Trophoblast cell (in vitro differentiated cells and primary cell): ENCODE measurements around the gene BRIX1.

ENCODE experiments used
- DNase-seq, 2 donors: peaks; one replicate each; pipeline ENCODE4 v3.0.0-alpha.2; 2016
- H2AFZ ChIP-seq: 2 replicates; pipeline ENCODE4 v1.6.1; 2013; ENCODE audit warnings: low read length, moderate library complexity, mild to moderate bottlenecking; ENCODE audit not compliant: insufficient read depth, poor library complexity
- H2AK5ac ChIP-seq: 2 replicates; pipeline ENCODE4 v1.6.1; 2013; ENCODE audit warnings: mild to moderate bottlenecking, low read length
- H2BK120ac ChIP-seq: 2 replicates; pipeline ENCODE4 v1.6.1; 2013; ENCODE audit warnings: low read length, mild to moderate bottlenecking, moderate library complexity; ENCODE audit not compliant: insufficient read depth, poor library complexity
- H2BK12ac ChIP-seq: 2 replicates; pipeline ENCODE4 v1.6.1; 2013; ENCODE audit warnings: mild to moderate bottlenecking, low read length, moderate library complexity
- H2BK5ac ChIP-seq: 2 replicates; pipeline ENCODE4 v1.6.1; 2013; ENCODE audit warnings: low read length, low read depth, moderate library complexity, mild to moderate bottlenecking; ENCODE audit not compliant: poor library complexity
- H3K14ac ChIP-seq: 2 replicates; pipeline ENCODE4 v1.6.1; 2013; ENCODE audit warnings: mild to moderate bottlenecking, low read length
- H3K18ac ChIP-seq: 2 replicates; pipeline ENCODE4 v1.6.1; 2013; ENCODE audit warnings: mild to moderate bottlenecking, low read length
- H3K23ac ChIP-seq: 2 replicates; pipeline ENCODE4 v1.6.1; 2013; ENCODE audit warnings: low read length
- H3K27ac ChIP-seq: 2 replicates; pipeline ENCODE4 v1.5.1; 2013; ENCODE audit warnings: low read depth, mild to moderate bottlenecking, inconsistent platforms, low read length, moderate library complexity
- H3K27me3 ChIP-seq: 2 replicates; pipeline ENCODE4 v1.6.1; 2013; ENCODE audit warnings: inconsistent platforms, mild to moderate bottlenecking, low read length, moderate library complexity; ENCODE audit not compliant: insufficient read depth
- H3K36me3 ChIP-seq, 2 experiments: 1 replicate in 1 of 2; 2 replicates in 1 of 2; pipeline ENCODE4 v1.6.1; 2013; ENCODE audit warnings: low read length in 2 of 2, mild to moderate bottlenecking in 2 of 2, moderate library complexity in 1 of 2; ENCODE audit not compliant: insufficient read depth in 2 of 2, control insufficient read depth in 1 of 2
- H3K4ac ChIP-seq: 2 replicates; pipeline ENCODE4 v1.6.1; 2013; ENCODE audit warnings: low read depth, mild to moderate bottlenecking, low read length, moderate library complexity
- H3K4me1 ChIP-seq, 2 experiments: 1 replicate in 1 of 2; 2 replicates in 1 of 2; pipeline ENCODE4 v1.6.1; 2013; ENCODE audit warnings: low read length in 2 of 2, mild to moderate bottlenecking in 2 of 2, moderate library complexity in 1 of 2; ENCODE audit not compliant: insufficient read depth in 2 of 2, control insufficient read depth in 1 of 2
- H3K4me2 ChIP-seq: 2 replicates; pipeline ENCODE4 v1.6.1; 2013; ENCODE audit warnings: inconsistent platforms, mild to moderate bottlenecking, low read length, moderate library complexity
- H3K4me3 ChIP-seq: 2 replicates; pipeline ENCODE4 v1.5.1; 2013; ENCODE audit warnings: mild to moderate bottlenecking, low read depth, low read length, inconsistent platforms
- H3K79me1 ChIP-seq: one replicate; pipeline ENCODE4 v1.6.1; 2013; ENCODE audit warnings: low read length
- H3K79me2 ChIP-seq: 2 replicates; pipeline ENCODE4 v1.6.1; 2013; ENCODE audit warnings: low read length, mild to moderate bottlenecking; ENCODE audit not compliant: control insufficient read depth, insufficient read depth, poor library complexity
- H3K9ac ChIP-seq: 2 replicates; pipeline ENCODE4 v1.6.1; 2013; ENCODE audit warnings: mild to moderate bottlenecking, low read length
- H3K9me3 ChIP-seq: 2 replicates; pipeline ENCODE4 v1.6.1; 2013; ENCODE audit warnings: low read depth, mild to moderate bottlenecking, control low read depth, inconsistent platforms, low read length; ENCODE audit not compliant: insufficient read depth
- H4K12ac ChIP-seq: 2 replicates; pipeline ENCODE4 v1.6.1; 2013; ENCODE audit warnings: low read depth, mild to moderate bottlenecking, low read length, moderate library complexity
- H4K8ac ChIP-seq: 2 replicates; pipeline ENCODE4 v1.6.1; 2013; ENCODE audit warnings: low read depth, mild to moderate bottlenecking, low read length, moderate library complexity
- H4K91ac ChIP-seq: one replicate; pipeline ENCODE4 v1.6.1; 2013; ENCODE audit warnings: low read depth, mild to moderate bottlenecking, low read length, moderate library complexity
- WGBS: extraction: QIAGEN DNeasy Blood & Tissue Kit; methylation state at CpG from one replicate; pipeline ENCODE4 v1.1.7; 2013; ENCODE audit warnings: missing lambda C conversion rate; ENCODE audit not compliant: insufficient read length, insufficient coverage; ENCODE audit errors: extremely low coverage; 5-methylcytosine and 5-hydroxymethylcytosine counted together

The BRIX1 gene

DNA sequence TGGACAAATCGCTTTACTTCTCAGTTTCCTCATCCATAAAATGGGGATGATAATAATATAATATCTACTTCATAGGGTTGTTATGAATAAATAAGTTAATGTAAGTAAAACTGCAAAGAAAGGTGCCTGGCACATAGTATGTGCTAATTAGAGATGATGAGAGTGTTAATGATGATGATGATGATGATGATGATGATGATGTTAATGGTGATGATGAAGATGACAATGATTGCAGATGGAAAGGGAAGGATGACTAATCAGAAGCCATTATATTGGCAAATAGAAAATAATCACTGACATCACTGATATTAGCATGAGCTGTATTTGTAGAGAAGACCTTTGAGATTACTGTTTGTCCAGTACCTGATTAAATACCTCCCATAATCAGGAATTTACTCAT, 20.8 kb upstream of the BRIX1 start:
- Histone ChIP-seq H3K79me2 (no peaks in the 10 kb centered on the region), H3K27ac (no peak overlapping the region), H2BK5ac (no peak overlapping the region), H3K18ac (no peak overlapping the region), H3K36me3 (no peaks in the 10 kb centered on the region), H3K27me3 (no peaks in the 10 kb centered on the region), H3K79me1 (no peaks in the 10 kb centered on the region), H3K14ac (no peak overlapping the region), H3K4me2 (no peak overlapping the region), H3K9ac (no peak overlapping the region), H2BK120ac (no peak overlapping the region), H3K4me1 (peaks cover 0 to 6% of the 10 kb centered on the region in 2 experiments), H4K12ac (no peak overlapping the region), H4K91ac (no peak overlapping the region), H3K23ac (no peak overlapping the region), H2BK12ac (no peak overlapping the region), H4K8ac (no peak overlapping the region), H3K4me3 (no peak overlapping the region), H2AFZ (no peak overlapping the region), H3K4ac (no peak overlapping the region), H3K9me3 (no peaks in the 10 kb centered on the region), H2AK5ac (no peak overlapping the region)
- DNase-seq = no peak
- WGBS = no CpG with 5 or more reads among the region's 1 CpG

DNA sequence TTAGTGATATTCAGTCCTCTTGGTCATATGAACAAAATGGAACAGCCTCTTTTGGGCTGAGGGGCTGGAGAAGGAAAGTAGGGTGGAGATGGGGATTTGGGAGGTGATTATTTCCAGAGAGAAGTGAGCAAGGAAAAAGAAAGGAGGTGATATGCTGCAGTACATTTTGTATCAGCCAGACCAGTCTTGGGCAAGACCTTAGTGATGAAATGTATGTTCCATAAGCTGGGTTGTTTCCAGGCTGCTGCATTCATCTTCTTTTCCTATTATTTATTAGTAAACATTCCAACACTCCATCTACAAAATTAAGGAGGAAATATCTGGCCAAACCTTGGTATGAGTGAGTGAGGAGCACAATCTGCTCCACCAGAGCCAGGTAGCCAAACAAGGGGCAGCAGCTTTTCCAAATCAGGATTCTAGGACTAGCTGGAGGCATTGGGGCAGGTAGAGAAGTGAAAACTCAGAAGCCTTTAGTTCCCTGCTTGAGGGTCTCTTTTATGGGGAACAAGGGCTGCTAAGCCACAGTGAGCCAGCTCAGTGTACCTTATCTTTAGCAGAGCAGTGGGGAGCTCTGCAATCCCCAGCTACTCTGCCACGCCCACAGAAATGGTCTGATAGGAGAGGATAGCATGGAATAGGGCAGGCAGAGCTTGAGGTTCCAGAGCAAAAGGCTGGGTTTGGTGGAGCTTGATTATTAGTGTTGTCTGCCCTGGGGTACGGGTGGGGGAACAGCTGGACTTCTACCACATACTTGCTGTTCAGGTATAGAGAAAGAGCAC, 19.7 kb upstream of the BRIX1 start:
- Histone ChIP-seq H2BK5ac (no peak overlapping the region), H3K27me3 (no peaks in the 10 kb centered on the region), H4K8ac (no peak overlapping the region), H2AFZ (no peak overlapping the region), H3K4me2 (no peak overlapping the region), H3K36me3 (peaks cover 0 to 2% of the 10 kb centered on the region in 2 experiments), H2AK5ac (no peak overlapping the region), H3K18ac (no peak overlapping the region), H2BK120ac (no peak overlapping the region), H3K4ac (no peak overlapping the region), H3K27ac (no peak overlapping the region), H3K9ac (no peak overlapping the region), H4K91ac (no peak overlapping the region), H3K79me1 (no peaks in the 10 kb centered on the region), H3K23ac (no peak overlapping the region), H3K4me1 (peaks cover 0 to 6% of the 10 kb centered on the region in 2 experiments), H3K14ac (no peak overlapping the region), H2BK12ac (no peak overlapping the region), H3K9me3 (no peaks in the 10 kb centered on the region), H3K4me3 (no peak overlapping the region), H4K12ac (no peak overlapping the region), H3K79me2 (no peaks in the 10 kb centered on the region)
- DNase-seq = no peak
- no CpG with 5 or more reads among the region's 2 CpGs for WGBS

DNA sequence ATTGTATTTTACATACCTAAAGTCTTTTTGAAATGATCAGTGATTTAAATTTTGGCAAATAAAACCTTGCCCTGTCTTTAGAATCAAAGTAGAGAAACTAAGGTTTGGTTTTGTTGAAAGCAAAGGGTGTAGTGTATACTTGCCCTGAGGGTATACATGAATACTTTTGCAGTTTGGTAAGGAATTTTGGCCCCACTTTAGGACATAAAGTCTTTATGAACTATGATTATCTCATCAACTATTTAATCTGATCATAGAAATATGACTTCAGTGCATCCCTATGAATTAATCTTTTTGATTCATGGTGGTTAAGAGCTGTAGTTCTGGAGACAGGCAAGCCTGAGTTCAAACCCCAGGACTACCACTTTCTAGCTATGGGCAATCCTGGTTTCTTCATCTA, 17.9 kb upstream of the BRIX1 start:
- no peak overlapping the region for H2BK120ac ChIP-seq
- no peaks in the 10 kb centered on the region for H3K79me2 ChIP-seq
- no peak overlapping the region for H3K14ac ChIP-seq
- no peak overlapping the region for H3K23ac ChIP-seq
- peak in 1 of 2 donors; percentile 60 for DNase-seq
- no peaks in the 10 kb centered on the region for H3K27me3 ChIP-seq
- no peaks in the 10 kb centered on the region for H3K79me1 ChIP-seq
- peaks cover 0 to 6% of the 10 kb centered on the region in 2 experiments for H3K4me1 ChIP-seq
- H3K4me3 ChIP-seq = no peak overlapping the region
- no peak overlapping the region for H3K18ac ChIP-seq
- no peak overlapping the region for H4K91ac ChIP-seq
- no peak overlapping the region for H4K8ac ChIP-seq
- H2AK5ac ChIP-seq = no peak overlapping the region
- H3K36me3 ChIP-seq = peaks cover 0 to 4% of the 10 kb centered on the region in 2 experiments
- no peak overlapping the region for H2AFZ ChIP-seq
- H3K9ac ChIP-seq = no peak overlapping the region
- H2BK5ac ChIP-seq = no peak overlapping the region
- no peak overlapping the region for H3K4me2 ChIP-seq
- H3K9me3 ChIP-seq = no peaks in the 10 kb centered on the region
- H2BK12ac ChIP-seq = no peak overlapping the region
- H3K27ac ChIP-seq = no peak overlapping the region
- no peak overlapping the region for H3K4ac ChIP-seq
- no peak overlapping the region for H4K12ac ChIP-seq

DNA sequence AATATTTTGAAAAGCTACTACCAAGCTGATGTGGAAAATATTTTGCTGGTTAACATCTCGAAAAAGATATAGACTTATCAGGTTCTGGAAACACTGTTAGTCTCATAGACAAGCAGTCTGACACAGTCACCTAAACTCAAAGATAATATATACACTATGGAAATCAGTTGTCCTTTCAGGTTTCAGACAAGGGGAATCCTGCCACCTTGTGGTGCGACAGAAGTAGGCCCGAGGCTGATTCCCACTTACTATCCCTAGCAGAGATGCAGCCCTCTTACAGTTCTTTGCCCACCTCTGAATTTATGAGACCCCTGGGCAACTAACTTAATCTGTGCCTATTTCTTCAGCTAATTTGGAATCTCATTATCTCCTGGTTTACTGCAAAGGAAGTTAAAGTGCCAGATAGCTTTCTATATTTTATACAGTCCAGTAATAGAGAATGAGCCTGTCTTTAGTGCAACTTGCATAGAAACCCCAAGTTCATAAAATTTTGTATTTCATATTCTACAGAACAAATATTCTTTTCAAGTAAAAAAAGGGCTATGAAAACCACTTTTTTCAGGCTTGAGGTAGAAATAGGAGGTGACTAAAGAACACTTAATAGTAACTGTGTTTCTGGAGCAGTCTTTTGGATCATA, 17.1 kb upstream of the BRIX1 start:
- no peak overlapping the region for H4K8ac ChIP-seq
- H2BK5ac ChIP-seq = no peak overlapping the region

More for the DNA sequence above, 17.1 kb upstream of the BRIX1 start:
- Histone ChIP-seq H3K14ac (no peak overlapping the region), H3K4me1 (peaks cover 0 to 6% of the 10 kb centered on the region in 2 experiments), H2AK5ac (no peak overlapping the region), H2AFZ (no peak overlapping the region), H3K79me2 (no peaks in the 10 kb centered on the region), H2BK12ac (no peak overlapping the region), H3K79me1 (no peaks in the 10 kb centered on the region), H3K4ac (no peak overlapping the region), H3K27ac (peak overlapping the region; percentile 69), H3K4me3 (no peak overlapping the region), H4K12ac (no peak overlapping the region), H2BK120ac (no peak overlapping the region), H3K4me2 (no peak overlapping the region), H3K18ac (no peak overlapping the region), H4K91ac (peak overlapping the region; percentile 76), H3K9me3 (no peaks in the 10 kb centered on the region), H3K36me3 (peaks cover 0 to 4% of the 10 kb centered on the region in 2 experiments), H3K23ac (no peak overlapping the region), H3K27me3 (no peaks in the 10 kb centered on the region), H3K9ac (no peak overlapping the region)
- WGBS = no CpG with 5 or more reads among the region's 3 CpGs
- peak; percentile 84 to 88 for DNase-seq
